ENCODE results near the gene HRC.
"Not testable (repeated sequence)": the region's sequence is repeated elsewhere in the genome, so short reads cannot be mapped to it uniquely, and the experiment has no call there.

HRC gene

GRCh38 chr19:49151267-49152118 is 3.7 kb downstream of the HRC start:
- DNase-seq (ENCODE audit: extremely low read depth, low read depth): no peak
- H3K4me3 ChIP-seq (replicated peaks; ENCODE audit: low read depth, low read length): peak overlapping the region; percentile 93
- TF ChIP-seq, protein P1, sequence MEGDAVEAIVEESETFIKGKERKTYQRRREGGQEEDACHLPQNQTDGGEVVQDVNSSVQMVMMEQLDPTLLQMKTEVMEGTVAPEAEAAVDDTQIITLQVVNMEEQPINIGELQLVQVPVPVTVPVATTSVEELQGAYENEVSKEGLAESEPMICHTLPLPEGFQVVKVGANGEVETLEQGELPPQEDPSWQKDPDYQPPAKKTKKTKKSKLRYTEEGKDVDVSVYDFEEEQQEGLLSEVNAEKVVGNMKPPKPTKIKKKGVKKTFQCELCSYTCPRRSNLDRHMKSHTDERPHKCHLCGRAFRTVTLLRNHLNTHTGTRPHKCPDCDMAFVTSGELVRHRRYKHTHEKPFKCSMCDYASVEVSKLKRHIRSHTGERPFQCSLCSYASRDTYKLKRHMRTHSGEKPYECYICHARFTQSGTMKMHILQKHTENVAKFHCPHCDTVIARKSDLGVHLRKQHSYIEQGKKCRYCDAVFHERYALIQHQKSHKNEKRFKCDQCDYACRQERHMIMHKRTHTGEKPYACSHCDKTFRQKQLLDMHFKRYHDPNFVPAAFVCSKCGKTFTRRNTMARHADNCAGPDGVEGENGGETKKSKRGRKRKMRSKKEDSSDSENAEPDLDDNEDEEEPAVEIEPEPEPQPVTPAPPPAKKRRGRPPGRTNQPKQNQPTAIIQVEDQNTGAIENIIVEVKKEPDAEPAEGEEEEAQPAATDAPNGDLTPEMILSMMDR (IDR thresholded peaks at IDR 0.05; ENCODE audit: low read depth, low read length, missing control alignments): no peak

GRCh38 chr19:49150944-49151243 is 4.3 kb downstream of the HRC start:
- no peak for DNase-seq (ENCODE audit: extremely low read depth, low read depth)
- TF ChIP-seq, protein P1 (IDR thresholded peaks at IDR 0.05; ENCODE audit: low read depth, low read length, missing control alignments): no peak
- H3K4me3 ChIP-seq (replicated peaks; ENCODE audit: low read depth, low read length): peak overlapping the region; percentile 93

DNA sequence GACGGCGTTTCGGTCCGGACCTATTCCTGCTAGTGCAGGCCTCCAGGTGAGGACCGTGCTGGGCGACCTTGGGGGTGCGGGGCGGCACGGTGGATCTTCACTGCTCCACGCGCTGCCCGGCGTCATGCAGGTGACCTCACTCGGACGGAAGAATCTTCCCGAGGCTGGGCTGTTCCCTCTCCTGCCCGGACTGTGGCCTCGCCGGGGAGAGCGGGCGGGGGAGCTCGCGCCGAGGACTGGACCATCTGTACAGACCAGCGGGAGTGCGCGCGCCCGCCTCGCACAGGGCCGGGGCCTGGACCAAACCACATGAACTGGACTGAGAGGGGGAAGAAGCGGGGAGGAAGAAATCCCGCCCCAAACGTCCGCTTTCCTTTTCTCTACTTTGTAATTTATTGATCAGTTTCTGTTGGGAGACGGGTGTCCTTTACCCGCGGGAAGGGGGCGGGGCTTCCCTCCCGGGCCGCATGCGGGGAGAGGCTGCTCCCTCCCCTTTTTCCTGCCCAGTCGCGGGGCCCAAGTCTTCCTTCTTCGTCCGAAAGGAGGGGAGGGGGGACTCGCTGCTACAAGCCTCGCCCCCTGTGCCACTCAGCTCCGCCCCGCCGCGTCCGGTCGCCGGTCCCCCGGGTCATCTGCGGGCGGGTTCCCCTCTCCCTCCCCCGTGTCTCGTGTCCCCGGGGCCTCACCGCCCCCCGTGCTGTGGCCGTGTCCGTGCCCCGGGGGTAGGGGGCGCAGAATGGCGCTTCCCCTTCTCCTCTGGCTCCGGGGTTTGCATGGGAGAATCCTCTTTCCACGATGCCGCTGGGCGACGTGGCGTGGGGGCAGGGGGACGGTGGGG is 4.9 kb downstream of the HRC start:
- no peak for DNase-seq (ENCODE audit: extremely low read depth, low read depth)
- H3K4me3 ChIP-seq (replicated peaks; ENCODE audit: low read depth, low read length): peak overlapping the region; percentile 93
- TF ChIP-seq, protein P1 (IDR thresholded peaks at IDR 0.05; ENCODE audit: low read depth, low read length, missing control alignments): no peak

- no peak for DNase-seq (ENCODE audit: extremely low read depth, low read depth)
- peak overlapping the region; percentile 93 for H3K4me3 ChIP-seq (replicated peaks; ENCODE audit: low read depth, low read length)
- TF ChIP-seq, protein P1 (IDR thresholded peaks at IDR 0.05; ENCODE audit: low read depth, low read length, missing control alignments): no peak
These were observed 5.5 kb downstream of the HRC start for GRCh38 chr19:49149652-49150105.

- TF ChIP-seq, protein P1 (IDR thresholded peaks at IDR 0.05; ENCODE audit: low read depth, low read length, missing control alignments): no peak
- peak; percentile 76 for DNase-seq (ENCODE audit: extremely low read depth, low read depth)
- peak overlapping the region; percentile 93 for H3K4me3 ChIP-seq (replicated peaks; ENCODE audit: low read depth, low read length)
These were observed 6.2 kb downstream of the HRC start for GRCh38 chr19:49148784-49149651.

DNA sequence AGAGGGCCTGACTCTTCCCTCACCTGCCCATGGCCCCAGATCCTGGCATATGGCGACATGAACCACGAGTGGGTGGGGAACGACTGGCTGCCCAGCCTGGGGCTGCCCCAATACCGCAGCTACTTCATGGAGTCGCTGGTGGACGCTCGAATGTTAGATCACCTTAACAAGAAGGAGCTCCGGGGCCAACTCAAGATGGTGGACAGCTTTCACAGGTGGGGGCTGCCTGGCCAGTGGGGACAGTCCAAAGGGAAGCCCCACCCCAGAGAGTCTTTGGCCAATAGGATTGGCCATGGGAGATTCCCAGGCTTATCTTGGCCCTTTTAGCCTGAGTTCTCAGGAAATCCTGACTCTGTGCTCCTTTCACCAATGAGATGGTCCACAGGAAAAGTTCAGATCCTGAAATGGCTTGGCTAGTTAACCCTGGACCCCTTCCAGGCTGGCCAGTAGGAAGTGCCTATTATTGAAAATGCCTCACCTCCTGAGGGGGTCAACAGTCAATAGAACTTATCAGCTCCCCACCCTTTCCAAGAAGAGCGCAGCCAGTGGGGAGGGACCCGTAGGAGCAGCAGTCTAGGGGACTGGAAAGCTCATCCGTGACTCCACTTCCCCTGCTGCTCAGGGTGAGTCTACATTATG is 7.0 kb downstream of the HRC start:
- TF ChIP-seq, protein P1 (IDR thresholded peaks at IDR 0.05; ENCODE audit: low read depth, low read length, missing control alignments): no peak
- no peak for DNase-seq (ENCODE audit: extremely low read depth, low read depth)
- H3K4me3 ChIP-seq (replicated peaks; ENCODE audit: low read depth, low read length): no peak overlapping the region

DNA sequence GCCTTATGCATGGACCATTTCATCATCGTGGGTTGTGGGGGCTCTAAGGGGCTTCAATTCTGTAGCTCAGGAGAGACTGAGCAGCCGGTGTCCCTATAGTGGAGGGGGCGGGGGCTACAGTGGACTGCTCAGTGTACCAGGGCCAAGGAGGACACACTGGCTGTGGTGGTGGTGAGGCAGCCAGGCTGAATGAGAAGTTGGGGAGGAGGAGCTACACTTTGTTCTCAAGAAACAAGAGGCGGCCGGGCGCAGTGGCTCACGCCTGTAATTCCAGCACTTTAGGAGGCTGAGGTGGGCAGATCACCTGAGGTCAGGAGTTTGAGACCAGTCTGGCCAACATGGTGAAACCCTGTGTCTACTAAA is 8.8 kb downstream of the HRC start:
- H3K4me3 ChIP-seq (replicated peaks; ENCODE audit: low read depth, low read length); DNase-seq (ENCODE audit: extremely low read depth, low read depth): not testable (repeated sequence)

Data from HFF-Myc (cell line).